Measurements from ENCODE around the gene CYP26B1. TPM values are rescaled to one million over a fixed set of nuclear protein-coding genes. Genes with fewer than 3 reads are reported as not detected.
A peak's percentile ranks its signal among the peaks of the same experiment; 100 is the strongest.

The CYP26B1 gene
- total and polyA plus RNA-seq, 2 of the 8 experiments (the other 6 are each of a cell fraction or from before 2014, with no cell fraction given) = 0.06 to 0.69 TPM

- TF ChIP-seq CHD7 (IDR thresholded peaks at IDR 0.05; ENCODE audit: insufficient replicate concordance, low read length) = no peak
- no peak for TF ChIP-seq CREB1 (IDR thresholded peaks at IDR 0.05)
- TF ChIP-seq SIRT6 (IDR thresholded peaks at IDR 0.05; ENCODE audit: low read length) = no peak
- no peak for TF ChIP-seq SIX5 (IDR thresholded peaks at IDR 0.05; ENCODE audit: low read depth, low read length)
- TF ChIP-seq E2F6 (IDR thresholded peaks at IDR 0.05) = peak; percentile 46
- TF ChIP-seq CBX5 (IDR thresholded peaks at IDR 0.05; ENCODE audit: low read depth, low read length) = no peak
- TF ChIP-seq GABPA (IDR thresholded peaks at IDR 0.05; ENCODE audit: borderline replicate concordance, insufficient read depth, low read length) = no peak
- no peak for TF ChIP-seq HDAC6 (IDR thresholded peaks at IDR 0.05; ENCODE audit: low read depth, low read length)
- no peak for TF ChIP-seq SIN3A (conservative IDR thresholded peaks at IDR 0.05 in 1 of 2, IDR thresholded peaks at IDR 0.05 in 1 of 2; ENCODE audit: low read depth in 1 of 2, low read length in 2 of 2)
- TF ChIP-seq SAP30 (IDR thresholded peaks at IDR 0.05; ENCODE audit: insufficient read depth, insufficient replicate concordance, low read length) = no peak
Measured at GRCh38 chr2:72149556-72150156, 2.0 kb upstream of the CYP26B1 start (continued).

Data from H1 (cell line).